AG04449 (cell line): ENCODE measurements around the gene TMEM163.

Experiments
- CTCF ChIA-PET: fragments of 350-600 bp; formaldehyde crosslinking; extraction: SDS; loops from one replicate; lab custom pipeline; 2021; ENCODE audit warnings: antibody characterized with exemption; lab: Yijun Ruan, JAX
- POLR2A ChIA-PET: fragments of 400-600, 350-600 bp; formaldehyde crosslinking; extraction: SDS; loops from one replicate; lab custom pipeline; 2020; ENCODE audit warnings: antibody characterized with exemption, inconsistent platforms; lab: Yijun Ruan, JAX
- DNase-seq: peaks from one replicate; pipeline ENCODE4 v3.0.0-alpha.2; 2010; ENCODE audit warnings: low read depth, low spot score
- H3K4me3 ChIP-seq: 2 replicates; pipeline ENCODE4 v1.5.1; 2011; ENCODE audit warnings: low read depth, mild to moderate bottlenecking, control low read depth, low read length
- TF ChIP-seq, protein P1 (sequence below): IDR thresholded peaks from one replicate; pipeline ENCODE4 v1.5.1; 2011; ENCODE audit warnings: mild to moderate bottlenecking, moderate library complexity, low read length, control low read depth, inconsistent platforms; ENCODE audit not compliant: insufficient read depth; ENCODE audit errors: missing control alignments

TMEM163 gene

DNA sequence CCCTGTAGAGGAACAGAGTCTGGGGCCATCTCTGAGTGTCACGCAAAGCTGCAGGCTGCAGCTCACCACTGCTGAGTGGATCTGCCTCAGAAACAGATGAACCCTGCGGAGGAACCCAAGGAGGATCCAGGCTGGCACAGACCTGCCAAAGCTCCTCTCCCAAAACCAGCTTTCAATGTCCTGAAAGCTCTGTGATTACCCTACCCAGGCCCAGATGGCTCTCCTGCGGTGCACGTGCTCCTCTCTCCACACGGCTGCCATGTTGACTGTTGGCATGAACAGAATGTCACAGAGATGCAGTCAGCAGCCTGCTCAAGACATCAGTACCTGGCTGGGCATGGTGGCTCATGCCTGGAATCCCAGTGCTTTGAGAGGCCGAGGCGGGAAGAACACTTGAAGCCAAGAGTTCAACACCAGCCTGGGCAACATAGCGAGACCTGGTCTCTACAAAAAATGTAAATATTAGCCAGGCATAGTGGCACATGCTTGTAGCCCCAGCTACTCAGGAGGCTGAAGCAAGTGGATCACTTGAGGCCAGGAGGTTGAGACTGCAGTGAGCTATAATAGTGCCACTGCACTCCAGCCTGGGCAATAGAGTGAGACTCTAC is 248.1 kb downstream of the TMEM163 start:
- H3K4me3 ChIP-seq = no peak overlapping the region
- TF ChIP-seq, protein P1, sequence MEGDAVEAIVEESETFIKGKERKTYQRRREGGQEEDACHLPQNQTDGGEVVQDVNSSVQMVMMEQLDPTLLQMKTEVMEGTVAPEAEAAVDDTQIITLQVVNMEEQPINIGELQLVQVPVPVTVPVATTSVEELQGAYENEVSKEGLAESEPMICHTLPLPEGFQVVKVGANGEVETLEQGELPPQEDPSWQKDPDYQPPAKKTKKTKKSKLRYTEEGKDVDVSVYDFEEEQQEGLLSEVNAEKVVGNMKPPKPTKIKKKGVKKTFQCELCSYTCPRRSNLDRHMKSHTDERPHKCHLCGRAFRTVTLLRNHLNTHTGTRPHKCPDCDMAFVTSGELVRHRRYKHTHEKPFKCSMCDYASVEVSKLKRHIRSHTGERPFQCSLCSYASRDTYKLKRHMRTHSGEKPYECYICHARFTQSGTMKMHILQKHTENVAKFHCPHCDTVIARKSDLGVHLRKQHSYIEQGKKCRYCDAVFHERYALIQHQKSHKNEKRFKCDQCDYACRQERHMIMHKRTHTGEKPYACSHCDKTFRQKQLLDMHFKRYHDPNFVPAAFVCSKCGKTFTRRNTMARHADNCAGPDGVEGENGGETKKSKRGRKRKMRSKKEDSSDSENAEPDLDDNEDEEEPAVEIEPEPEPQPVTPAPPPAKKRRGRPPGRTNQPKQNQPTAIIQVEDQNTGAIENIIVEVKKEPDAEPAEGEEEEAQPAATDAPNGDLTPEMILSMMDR = no peak
- ChIA-PET CTCF (interaction anchor here (2.7 kb wide), 1 partner anchor 20 kb away, joined by 9 read pairs; no protein-coding TSS in a partner anchor), POLR2A (no interaction called here)
- DNase-seq = no peak

DNA sequence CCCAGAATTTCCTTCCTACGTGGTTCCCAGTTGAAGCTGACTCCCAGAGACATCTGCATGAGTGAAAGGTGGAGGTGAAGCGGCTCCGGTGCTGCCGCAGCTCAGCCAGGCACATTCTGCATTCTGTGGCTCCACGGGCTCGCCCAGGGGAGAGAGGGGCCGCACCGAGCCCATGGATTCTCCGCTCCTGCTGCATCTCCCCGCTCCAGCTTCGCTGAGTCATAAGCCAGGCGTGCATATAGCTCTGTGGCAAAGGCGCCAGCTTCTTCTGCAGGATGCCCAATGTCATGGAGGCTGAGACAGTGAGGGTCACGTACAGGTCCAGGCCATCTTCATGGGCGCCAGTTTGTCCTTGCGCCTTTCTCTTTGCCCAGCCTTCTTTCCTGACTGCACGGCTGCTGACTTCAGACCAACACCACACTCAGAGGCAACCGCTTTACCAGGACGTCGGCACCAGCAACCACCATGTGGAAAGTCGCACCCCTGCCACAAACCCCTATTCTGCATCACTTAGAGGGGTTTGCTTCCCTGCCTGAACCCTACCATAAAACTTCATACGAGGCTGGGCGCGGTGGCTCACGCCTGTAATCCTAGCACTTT is 249.2 kb downstream of the TMEM163 start:
- POLR2A ChIA-PET = no interaction called here
- CTCF ChIA-PET = no interaction called here
- TF ChIP-seq, protein P1 = no peak
- no peak for DNase-seq
- no peak overlapping the region for H3K4me3 ChIP-seq

GRCh38 chr2:134468776-134469175 is 250.0 kb downstream of the TMEM163 start:
- DNase-seq = no peak
- ChIA-PET CTCF (interaction anchor here (2.6 kb wide), 1 partner anchor 17 kb away, joined by 13 read pairs; no protein-coding TSS in a partner anchor), POLR2A (no interaction called here)
- TF ChIP-seq, protein P1 = no peak
- no peak overlapping the region for H3K4me3 ChIP-seq

DNA sequence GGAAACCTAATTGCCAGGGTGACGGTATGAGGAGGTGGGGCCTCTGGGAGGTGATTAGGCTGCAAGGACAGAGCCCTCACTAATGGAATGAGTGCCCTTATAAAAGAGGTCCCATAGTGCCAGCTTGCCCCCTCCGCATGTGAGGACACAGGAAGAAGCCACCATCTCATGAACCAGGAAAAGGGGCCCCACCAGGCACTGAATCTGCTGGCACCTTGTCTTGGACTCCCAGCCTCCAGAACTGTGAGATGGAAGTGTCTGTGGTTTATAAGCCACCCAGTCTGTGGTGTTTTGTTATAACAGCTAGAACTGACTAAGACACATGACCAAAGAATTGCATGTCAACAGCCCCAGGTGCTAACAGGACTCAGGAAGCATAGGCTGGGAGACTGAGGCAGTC is 250.6 kb downstream of the TMEM163 start:
- no peak for DNase-seq
- TF ChIP-seq, protein P1 = no peak
- H3K4me3 ChIP-seq = no peak overlapping the region
- CTCF ChIA-PET = interaction anchor here (0.6 to 2.6 kb wide), 3 partner anchors 17 to 460 kb away, joined by 3 to 13 read pairs (median 3); no protein-coding TSS in a partner anchor
- POLR2A ChIA-PET = no interaction called here

DNA sequence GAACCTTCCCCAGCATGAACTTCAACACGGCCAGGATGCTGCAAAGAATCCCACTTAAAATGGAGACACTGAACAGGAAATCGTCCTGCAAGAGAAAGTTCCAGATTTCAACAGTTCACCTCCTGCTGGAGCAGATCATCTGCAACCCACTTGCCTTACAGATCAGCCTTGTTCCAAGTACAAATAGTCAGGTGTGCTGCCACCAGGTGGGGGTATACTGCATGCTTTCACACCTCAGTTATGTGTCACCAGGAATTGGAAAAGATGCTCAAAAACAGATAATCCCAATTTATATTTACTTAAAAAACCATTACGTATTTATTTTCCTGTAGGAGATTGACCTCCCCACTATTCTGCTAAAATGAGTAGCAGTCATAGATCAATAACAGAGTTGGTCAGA is 252.7 kb downstream of the TMEM163 start:
- CTCF ChIA-PET = interaction anchor here (1.0 kb wide), 1 partner anchor 15 kb away, joined by 4 read pairs; no protein-coding TSS in a partner anchor
- TF ChIP-seq, protein P1 = no peak
- DNase-seq = no peak

More for the DNA sequence above, 252.7 kb downstream of the TMEM163 start:
- H3K4me3 ChIP-seq = no peak overlapping the region
- POLR2A ChIA-PET = no interaction called here
